ENCODE results near the gene UNC13D.

- no peak for TF ChIP-seq POLR2A (IDR thresholded peaks at IDR 0.05; ENCODE audit: low read depth, low read length)
- TF ChIP-seq POU2F2 (IDR thresholded peaks at IDR 0.05; ENCODE audit: low read depth, low read length) = no peak
- TF ChIP-seq TAF1 (IDR thresholded peaks at IDR 0.05; ENCODE audit: low read depth, low read length) = no peak
- no peak for TF ChIP-seq POLR2AphosphoS5 (IDR thresholded peaks at IDR 0.05; ENCODE audit: low read depth, low read length)
Measured at GRCh38 chr17:75848523-75849278, 4.5 kb upstream of the UNC13D start.
